SK-N-SH (cell line): ENCODE data around the gene FLNA.

Experiments
- CHD2 ChIP-seq: fragments of 150-350 bp; IDR thresholded peaks from 2 replicates; pipeline ENCODE4 v1.6.1; 2018; ENCODE audit warnings: low read length; ENCODE audit not compliant: partially characterized antibody
- EZH2phosphoT487 ChIP-seq: fragments of 200-600 bp; sonication (generic); IDR thresholded peaks from 2 replicates; pipeline ENCODE4 v1.6.1; 2017; ENCODE audit warnings: low read depth, mixed run types, mild to moderate bottlenecking, antibody characterized with exemption, moderate library complexity, borderline replicate concordance
- GATA2 ChIP-seq: sonication (generic); formaldehyde crosslinking; IDR thresholded peaks from 2 replicates; pipeline ENCODE4 v1.5.0; 2020; ENCODE audit warnings: mild to moderate bottlenecking, missing genetic modification reagents
- POLR2AphosphoS5 ChIP-seq: IDR thresholded peaks from 2 replicates; pipeline ENCODE4 v1.6.1; 2012; ENCODE audit warnings: low read depth, low read length
- RFX5 ChIP-seq: IDR thresholded peaks from 2 replicates; pipeline ENCODE4 v1.6.1; 2012; ENCODE audit warnings: mild to moderate bottlenecking, improper control_type of control experiment, low read length
- TAF1 ChIP-seq: IDR thresholded peaks from 2 replicates; pipeline ENCODE4 v1.6.1; 2012; ENCODE audit warnings: low read depth, mild to moderate bottlenecking, low read length, moderate library complexity, borderline replicate concordance
- TF ChIP-seq, protein P1 (sequence below): fragments of 200-600 bp; sonication (generic); IDR thresholded peaks from 2 replicates; pipeline ENCODE4 v1.6.1; 2017; ENCODE audit warnings: antibody characterized with exemption, mild to moderate bottlenecking, moderate library complexity
- TF ChIP-seq, protein P2 (sequence below): fragments of 150-350 bp; IDR thresholded peaks from 2 replicates; pipeline ENCODE4 v1.6.1; 2017; ENCODE audit warnings: antibody characterized with exemption, low read length, low read depth, borderline replicate concordance
- TF ChIP-seq, protein P3 (sequence below): IDR thresholded peaks from 2 replicates; pipeline ENCODE4; 2012

DNA sequence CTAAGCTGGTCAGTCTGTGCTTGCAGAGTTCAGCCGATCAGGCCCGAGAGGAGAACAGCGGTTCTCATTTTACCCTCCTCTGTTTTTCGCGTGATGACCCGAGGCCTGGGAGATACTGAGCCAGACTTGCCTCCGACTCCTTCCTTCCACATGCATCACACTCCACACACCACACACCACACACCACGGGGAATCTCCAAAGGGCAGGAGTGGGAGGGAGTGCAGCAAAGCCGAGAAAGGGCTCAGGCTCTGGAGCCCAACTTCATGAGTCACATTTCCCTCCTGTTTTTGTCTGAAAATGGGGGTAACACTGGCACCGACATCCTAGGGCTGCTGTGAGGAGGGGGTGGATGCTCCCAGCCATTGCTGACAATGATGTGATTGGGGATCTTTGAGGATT lies 39.9 kb downstream of the FLNA start:
- TF ChIP-seq, protein P1, sequence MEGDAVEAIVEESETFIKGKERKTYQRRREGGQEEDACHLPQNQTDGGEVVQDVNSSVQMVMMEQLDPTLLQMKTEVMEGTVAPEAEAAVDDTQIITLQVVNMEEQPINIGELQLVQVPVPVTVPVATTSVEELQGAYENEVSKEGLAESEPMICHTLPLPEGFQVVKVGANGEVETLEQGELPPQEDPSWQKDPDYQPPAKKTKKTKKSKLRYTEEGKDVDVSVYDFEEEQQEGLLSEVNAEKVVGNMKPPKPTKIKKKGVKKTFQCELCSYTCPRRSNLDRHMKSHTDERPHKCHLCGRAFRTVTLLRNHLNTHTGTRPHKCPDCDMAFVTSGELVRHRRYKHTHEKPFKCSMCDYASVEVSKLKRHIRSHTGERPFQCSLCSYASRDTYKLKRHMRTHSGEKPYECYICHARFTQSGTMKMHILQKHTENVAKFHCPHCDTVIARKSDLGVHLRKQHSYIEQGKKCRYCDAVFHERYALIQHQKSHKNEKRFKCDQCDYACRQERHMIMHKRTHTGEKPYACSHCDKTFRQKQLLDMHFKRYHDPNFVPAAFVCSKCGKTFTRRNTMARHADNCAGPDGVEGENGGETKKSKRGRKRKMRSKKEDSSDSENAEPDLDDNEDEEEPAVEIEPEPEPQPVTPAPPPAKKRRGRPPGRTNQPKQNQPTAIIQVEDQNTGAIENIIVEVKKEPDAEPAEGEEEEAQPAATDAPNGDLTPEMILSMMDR, result no peak
- TF ChIP-seq, protein P2, sequence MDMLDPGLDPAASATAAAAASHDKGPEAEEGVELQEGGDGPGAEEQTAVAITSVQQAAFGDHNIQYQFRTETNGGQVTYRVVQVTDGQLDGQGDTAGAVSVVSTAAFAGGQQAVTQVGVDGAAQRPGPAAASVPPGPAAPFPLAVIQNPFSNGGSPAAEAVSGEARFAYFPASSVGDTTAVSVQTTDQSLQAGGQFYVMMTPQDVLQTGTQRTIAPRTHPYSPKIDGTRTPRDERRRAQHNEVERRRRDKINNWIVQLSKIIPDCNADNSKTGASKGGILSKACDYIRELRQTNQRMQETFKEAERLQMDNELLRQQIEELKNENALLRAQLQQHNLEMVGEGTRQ, result no peak
- TF ChIP-seq GATA2 (CRISPR knock-in tag), result no peak
- no peak for TF ChIP-seq EZH2phosphoT487
- TF ChIP-seq POLR2AphosphoS5, result no peak
- TF ChIP-seq, protein P3, sequence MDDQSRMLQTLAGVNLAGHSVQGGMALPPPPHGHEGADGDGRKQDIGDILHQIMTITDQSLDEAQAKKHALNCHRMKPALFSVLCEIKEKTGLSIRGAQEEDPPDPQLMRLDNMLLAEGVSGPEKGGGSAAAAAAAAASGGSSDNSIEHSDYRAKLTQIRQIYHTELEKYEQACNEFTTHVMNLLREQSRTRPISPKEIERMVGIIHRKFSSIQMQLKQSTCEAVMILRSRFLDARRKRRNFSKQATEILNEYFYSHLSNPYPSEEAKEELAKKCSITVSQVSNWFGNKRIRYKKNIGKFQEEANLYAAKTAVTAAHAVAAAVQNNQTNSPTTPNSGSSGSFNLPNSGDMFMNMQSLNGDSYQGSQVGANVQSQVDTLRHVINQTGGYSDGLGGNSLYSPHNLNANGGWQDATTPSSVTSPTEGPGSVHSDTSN, result no peak
- TF ChIP-seq TAF1, result no peak
- no peak for TF ChIP-seq CHD2
- no peak for TF ChIP-seq RFX5
